SHP77 treated with DMSO at 0.1 percent for 48 hours (cell line): ENCODE data around the gene C20orf141.
"Not testable (repeated sequence)": the region's sequence is repeated elsewhere in the genome, so short reads cannot be mapped to it uniquely, and the experiment has no call there.

Experiments used
- DNase-seq: peaks from one replicate; lab custom pipeline; 2025; lab: John Stamatoyannopoulos, UW

C20orf141 gene, protein sequence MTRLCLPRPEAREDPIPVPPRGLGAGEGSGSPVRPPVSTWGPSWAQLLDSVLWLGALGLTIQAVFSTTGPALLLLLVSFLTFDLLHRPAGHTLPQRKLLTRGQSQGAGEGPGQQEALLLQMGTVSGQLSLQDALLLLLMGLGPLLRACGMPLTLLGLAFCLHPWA

DNA sequence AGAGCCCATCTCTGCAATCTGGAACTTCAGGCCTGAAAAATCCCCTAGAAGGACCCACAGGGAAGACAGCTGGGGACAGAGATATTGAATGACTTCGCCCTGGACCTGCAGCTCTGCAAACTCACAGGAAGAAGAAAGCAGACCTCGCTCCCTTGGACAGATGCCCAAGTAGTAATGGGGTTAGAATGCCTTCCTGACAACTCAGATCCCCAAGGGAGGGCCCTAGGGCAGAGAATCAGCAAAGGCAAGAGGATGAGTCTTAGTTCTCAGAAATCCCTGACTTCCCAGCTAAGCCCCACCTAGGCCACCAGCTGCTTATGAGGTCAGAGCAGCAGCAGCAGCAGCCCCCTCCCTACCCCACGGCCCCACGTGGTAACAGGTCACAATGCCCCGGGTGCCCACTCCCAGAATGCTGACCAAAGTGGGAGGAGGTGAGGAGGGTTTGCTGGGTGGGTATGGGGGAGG lies at the start of gene C20orf141:
TSS of gene C20orf141 (plus strand) at position 401 of the 465 bp plus-strand sequence. CDS start 198 bp downstream, outside the sequence.
- DNase-seq, result no peak

DNA sequence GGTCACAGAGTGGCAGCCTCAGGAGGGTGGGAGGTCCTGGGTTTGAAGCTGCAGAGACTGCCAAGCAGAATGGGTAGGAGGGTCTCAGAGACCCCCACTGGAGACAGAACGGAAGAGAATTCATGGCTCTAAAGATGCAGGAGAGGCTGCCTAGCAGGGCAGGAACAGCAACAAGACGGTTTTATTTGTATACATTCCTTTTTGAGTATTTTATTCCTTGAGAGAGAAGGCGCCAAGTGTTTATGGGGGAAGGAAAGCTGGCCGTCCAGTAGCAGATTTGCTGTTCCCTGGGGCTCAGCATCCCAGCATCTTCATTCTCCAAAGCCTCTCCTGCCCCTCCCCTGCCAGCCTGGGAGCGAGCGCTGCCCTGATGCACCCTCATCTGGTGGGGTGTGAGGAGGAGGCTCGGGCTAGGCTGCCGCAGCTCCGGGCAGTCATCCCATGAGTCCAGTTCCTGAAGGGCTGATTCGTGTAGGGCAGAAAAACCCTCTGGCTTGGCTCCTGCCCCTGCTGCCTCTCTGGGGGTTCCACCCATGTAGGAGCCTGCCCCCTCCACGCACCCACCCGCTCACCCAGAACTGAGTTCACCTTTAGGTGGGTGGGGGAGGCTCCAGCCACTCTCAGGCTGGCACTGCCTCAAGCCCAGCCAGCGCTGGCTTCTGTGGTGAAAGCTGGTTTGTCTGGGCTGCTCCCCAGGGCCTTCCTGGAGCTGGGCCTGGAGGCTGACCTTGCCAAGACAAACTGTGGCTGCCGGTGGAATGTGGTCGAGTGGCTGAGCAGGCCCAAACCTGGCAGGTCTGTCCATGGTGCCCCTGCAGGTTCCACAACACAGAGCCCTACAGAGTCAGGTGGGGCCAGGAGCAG lies 46.8 kb upstream of the C20orf141 start:
- no peak for DNase-seq

DNA sequence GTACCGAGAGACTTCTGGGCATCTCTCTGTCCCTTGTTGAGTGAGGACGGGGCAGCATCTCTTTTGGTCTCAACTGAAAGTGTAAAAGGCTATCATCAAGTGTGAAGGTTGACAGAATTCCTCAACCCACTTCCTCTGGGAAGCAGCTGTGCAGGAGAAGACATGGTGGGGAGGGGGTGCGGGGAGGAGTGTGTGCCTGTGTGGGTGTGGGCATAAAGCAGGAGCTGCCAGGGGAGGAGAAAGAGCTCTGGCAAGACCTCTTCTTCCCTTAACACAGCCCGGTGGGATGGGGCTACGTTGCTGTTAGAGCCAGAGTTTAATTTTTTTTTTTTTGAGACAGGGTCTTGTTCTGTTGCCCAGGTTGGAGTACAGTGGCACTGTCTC lies 46.2 kb upstream of the C20orf141 start:
- DNase-seq, result no peak

DNA sequence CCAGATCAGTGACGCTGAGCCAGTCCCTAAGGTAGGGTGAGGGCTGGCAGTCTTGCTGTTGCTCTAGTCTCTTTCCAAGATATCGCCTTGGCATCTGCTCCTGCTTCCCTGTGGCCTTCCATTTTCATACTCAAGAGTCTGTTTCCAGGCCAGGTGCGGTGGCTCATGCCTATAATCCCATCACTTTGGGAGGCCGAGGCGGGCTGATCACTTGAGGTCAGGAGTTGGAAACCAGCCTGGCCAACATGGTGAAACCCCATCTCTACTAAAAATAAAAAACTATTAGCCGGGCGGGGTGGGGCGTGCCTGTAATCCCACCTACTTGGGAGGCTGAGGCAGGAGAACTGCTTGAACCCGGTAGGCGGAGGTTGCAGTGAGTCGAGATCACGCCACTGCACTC lies 44.7 kb upstream of the C20orf141 start:
- not testable (repeated sequence) for DNase-seq

DNA sequence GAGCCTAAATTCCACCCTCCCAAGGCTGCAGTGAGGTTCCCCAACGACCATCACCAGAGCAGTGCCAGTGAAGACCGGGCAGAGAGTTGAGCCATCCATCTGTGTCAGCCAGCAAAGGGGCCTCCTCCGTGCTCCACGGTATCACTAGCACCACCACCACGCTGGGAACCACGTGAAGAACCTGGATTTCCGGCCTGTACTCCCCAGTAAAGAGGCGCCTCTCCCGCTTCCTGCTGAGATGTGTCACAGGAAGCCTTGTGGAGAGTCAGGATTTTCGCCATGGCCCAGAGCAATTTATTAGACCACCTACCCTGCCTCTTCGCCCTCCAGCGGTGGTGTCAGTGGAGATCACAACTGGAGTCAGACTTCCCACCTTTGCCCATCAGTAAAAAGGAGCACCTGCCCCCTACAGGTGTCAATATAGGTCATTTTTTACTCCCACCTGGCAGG lies 43.1 kb upstream of the C20orf141 start:
- DNase-seq, result no peak

DNA sequence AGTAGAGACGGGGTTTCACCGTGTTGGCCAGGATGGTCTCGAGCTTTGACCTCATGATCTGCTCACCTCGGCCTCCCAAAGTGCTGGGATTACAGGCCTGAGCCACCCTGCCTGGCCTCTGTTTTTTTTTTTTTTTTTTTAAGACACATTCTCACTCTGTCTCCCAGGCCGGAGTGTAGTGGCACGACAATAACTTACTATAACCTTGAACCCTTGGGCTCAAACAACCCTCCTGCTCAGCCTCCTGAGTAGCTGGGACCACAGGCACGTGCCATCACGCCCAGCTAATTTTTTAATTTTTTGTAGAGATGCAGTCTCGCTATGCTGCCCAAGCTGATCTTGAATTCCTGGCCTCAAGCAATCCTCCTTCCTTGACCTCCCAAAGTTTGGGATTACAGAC lies 41.0 kb upstream of the C20orf141 start:
- DNase-seq, result no peak

DNA sequence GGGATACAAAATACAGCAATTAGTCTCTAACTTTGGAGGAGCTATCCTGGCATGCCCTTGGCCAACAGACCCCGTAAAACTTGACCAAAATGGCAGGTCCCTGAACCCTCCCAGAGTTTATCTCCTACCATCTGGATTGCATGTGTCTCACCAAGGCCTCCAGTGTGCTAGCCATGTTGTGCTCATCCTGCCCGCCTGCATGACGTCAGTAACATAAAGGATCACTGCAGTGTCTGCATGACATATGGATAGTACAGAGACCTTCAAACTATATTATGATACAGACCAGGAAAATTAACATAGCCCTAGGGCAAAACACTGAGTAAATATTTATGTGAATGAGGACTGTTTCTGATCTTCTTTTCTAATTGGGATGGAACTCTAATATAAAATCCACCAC lies 39.6 kb upstream of the C20orf141 start:
- DNase-seq, result no peak

DNA sequence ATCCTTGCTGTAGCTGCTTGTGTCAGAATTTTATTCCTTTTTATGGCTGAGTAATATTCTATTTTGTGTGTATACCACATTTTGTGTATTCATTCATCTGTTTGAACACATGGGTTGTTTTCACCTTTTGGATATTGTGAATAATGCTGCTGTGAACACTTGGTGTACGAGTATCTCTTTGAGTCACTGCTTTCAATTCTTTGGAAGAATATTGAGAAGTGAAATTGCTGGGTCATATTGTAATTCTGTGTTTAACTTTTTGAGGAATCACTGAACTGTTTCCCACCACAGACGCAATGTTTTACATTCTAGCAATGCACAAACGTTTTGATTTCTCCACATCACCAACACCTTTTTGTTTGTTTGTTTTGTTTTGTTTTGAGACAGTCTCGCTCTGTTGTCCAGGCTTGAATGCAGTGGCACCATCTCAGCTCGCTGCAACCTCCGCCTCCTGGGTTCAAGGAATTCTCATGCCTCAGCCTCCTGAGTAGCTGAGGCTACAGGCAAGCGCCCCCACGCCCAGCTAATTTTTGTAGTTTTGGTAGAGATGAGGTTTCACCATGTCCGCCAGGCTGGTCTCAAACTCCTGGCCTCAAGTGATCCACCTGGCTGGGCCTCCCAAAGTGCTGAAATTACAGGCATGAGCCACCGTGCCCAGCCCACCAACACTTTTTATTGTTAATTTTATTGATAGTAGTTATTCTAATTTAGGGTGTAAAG lies 36.0 kb upstream of the C20orf141 start:
- no peak for DNase-seq

DNA sequence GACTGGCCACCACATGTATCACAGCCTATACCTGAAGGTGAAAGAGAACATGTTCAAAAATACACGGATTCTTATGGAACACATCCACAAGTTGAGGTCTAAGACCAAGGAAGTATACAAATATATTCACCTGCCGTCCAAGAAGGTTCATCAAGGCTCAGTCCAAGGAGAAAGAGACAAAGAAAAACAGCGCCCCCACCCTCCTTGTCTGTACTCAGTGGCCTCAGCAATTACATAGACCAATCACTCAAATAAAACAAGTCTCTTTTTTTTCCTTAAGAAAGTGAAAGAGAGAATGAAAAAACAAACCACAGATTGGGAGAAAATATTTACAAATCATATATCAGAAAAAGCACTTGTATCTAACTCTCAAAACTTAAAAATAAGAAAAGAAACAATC lies 33.8 kb upstream of the C20orf141 start:
- no peak for DNase-seq

DNA sequence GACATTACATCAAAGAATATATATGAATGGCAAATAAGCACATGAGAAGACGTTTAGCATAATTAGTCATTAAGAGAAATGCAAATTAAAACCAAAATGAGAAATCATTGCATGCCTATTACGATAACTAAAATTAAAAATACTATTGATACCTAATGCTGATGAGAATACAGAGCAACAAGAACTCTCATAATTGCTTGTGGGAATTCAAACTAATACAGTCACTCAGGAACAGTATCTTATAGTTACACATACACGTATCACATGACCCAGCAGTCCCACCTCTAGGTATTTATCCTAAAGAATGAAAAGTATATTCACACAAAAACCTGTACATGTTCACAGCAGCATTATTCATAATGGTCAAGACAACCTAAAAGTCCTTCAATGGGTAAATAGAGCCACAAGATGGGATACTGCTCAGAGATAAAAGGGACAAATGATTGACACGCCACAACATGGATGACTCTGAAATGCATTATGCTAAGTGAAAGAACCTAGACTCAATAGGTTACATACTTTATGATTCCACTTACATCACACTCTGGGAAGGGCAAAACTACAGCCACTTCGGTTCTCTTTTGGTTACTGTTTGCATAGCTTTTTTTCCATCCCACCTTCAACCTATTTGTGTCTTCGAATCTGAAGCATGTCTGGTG lies 30.8 kb upstream of the C20orf141 start:
- DNase-seq, result no peak

DNA sequence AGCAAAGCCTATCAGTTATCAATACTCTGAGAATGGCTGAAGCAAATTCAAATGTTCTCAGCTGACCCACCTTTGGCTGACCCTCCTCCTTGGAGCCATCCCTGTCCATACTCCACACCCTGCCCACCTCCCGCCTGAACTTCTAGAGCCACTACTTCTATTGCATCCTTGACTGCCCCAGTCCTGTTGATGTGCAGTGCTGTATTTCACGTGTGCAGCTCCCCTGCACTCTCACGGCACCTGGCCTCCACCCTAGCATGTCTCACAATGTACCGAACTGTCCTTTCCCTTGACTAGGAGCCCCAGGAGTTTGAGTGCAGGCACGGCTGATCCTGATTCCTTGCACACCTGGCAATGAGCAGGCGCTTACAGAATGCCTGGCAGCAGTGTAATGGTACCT lies 21.3 kb upstream of the C20orf141 start:
- no peak for DNase-seq

DNA sequence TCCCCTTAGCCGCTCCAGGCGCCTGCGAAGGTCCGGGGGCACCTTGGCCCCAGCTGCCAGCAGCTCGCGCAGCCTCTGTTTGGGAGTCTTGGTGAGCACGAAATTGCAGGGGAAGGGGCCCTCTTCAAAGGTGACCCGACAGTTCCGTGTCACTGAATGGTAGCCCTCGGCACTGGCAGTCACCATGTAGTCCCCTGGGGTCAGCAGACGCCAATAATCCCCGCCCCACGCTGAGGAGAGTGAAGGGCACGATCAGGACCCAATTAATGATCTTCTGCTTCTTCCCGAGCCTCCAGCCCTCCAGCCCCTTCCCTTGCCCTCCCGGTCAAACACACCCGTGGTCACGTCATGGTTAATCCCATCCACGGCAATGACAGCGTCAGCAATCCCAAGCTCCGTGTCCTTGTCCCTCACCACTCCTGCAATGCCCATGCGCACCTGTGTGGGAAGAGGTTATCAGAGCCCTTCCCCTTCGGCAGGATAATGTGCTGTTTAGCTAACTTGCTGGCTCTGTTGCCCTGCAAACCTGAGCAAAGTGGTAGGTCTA lies 20.5 kb upstream of the C20orf141 start:
- DNase-seq, result no peak

DNA sequence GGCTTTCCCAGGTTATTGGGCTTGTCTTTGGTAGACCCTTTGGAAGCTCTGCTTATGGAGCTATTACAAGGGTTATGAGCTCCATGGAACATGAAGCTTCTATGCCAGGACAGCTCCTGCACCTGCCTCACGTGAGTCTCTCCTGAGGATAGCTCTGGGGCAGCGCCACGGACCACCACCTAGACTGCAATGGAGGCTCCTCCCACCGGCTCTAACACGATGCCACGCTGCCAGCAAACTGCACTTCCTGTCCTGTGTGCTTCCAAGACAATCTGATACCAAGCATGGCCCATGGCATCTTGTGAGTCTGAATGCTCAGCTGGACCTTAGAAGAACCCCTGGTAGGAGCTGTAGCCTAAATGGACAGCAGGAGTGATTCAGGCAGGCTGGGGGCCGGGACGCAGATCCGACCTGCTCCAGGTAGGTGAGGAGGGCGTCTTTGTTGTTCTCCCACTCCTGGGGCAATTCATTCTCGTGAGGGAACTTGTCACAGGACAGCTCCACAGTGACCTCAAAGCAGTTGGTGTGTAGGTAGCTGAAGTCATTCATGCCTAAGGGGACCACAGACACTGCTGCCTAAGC lies 19.8 kb upstream of the C20orf141 start:
- DNase-seq, result no peak

DNA sequence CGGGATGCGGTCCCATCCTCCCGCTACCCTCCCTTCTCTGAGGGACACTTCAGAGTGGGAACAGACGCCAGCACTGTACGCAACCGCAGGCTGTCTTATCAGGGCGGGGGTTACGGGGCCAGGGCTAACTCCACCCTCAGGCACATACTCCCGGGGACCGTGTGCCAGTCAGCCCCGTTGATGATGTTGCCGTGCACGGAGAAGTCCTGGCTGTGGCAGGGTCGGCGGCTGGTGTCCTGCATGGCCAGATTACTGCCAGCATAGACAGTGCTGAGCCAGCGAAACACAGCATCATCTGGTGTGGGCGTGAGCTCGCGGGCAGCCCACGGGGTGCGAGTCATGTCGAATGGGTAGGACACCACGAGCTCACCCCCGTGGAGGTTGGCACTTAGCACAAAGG lies 19.3 kb upstream of the C20orf141 start:
- no peak for DNase-seq

DNA sequence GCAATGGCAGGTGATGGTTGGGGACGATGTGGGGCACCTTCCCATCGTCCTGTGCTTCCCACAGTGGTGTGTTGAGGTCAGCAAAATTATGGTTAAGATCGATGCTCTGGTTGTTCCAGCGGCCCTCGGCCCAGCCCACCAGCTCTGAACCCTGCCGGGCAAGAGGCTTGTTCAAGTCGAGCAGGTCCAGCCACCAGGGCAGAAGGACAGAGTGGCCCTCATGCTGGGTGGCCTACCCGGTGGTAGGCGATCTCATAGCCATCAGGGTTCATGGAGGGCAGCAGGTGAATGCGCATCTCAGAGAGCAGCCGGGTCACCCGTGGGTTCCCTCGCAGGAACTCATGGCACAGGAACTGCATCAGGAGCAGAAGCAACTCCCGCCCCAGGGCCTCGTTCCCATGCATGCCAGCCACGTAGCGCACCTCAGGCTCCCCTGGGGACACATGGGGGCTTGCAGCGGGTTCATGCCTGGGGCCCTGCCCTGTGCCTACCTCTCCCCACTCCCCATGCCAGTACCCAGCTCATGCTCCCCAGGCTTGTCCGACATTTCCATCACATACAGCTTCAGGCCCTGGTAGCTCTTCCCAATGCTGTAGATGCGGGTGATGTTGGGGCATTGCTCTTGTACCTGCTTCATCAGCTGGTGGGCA lies 18.7 kb upstream of the C20orf141 start:
- DNase-seq, result no peak

DNA sequence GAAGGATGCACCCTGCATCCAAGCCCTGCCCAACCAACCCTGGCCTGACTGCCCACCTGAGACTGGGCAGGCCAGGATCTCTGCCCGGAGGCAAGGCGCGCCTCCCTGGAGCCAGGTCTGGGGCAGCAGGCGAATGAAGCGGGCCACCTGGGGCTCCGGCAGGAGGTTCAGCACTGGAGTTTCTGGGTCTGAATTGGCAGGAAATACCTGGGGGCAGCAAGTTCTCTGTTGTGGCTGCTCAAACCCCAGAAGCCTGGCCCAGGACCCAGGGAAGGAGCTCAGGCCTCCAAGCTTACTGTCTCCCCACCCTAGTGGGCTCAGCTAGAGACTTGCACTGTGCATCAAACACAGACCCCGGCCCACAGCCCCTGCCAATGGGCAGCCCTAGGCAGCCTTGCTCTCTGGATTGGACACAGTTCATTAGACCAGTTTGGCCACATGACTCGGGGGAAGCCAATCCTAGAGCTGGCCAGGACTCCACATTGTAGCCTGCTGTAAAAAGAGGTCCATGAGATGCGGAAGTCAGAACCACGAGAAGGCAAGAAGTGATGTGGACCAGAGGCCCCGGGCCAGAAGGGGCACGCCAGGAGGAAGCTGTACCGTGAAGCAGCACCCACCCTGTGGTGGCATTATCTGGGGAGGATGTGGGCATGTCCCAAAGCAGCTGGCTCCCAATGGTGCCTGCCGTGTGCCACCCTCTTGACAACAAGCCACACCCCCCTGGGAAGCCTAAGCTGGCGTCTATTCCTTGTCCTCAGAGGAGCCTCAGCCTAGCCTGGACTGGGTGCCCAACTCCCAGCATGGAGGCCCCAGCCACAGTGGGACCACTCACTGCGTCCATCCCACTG lies 17.4 kb upstream of the C20orf141 start:
- DNase-seq, result no peak

DNA sequence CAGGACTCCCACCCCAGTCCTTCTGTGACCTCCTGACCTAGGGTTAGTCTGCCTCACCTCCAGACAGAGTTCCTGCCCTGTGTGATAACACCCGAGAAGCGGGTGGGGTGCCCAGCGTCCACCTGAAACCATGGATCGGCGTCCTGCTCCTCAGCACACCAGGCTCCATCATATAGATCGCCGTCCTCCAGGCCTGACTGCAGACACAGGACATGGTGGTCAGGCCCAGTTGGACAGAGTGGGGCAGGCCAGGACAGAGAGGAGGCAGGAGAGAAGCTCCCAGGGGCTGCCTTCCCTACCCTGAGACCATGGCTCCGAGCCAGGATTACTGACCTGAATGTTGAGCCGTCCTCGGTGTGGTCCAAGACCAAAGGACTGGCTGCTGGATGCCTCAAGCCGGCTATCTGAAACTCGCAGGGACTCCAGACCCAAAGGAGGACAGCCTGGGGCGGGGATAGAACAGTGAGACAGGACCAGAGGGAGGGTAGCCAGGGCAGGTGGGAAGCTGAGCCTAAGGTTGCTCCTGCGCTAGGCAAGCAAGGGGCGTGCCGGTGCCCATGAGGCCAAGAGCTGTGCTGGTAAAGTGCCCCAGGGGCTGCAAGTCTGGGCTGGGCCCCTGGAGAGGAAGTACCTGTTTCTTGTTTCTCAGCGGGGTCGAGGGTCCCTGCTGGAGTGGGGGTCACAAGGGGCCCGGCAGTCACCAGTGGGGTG lies 16.5 kb upstream of the C20orf141 start:
- DNase-seq, result no peak

DNA sequence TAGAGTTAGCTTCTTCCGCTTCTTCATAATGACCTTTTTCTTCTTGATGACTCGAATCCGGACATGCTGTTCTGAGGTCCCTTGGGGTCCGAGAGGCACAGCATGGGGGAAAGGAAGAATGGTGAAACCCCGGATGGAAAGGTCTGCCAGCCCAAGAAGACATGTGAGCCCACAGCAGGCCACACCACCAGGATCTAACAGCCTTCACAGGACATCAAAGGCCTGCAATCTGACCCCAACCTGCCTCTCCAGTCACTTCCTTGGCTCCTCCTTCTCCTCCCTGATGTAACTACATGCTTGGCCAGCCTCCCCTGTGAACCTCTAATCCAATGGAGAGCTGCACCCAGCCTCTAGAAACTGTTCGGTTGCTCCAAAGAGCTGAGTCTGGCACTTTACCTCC lies 16.0 kb upstream of the C20orf141 start:
- DNase-seq, result no peak

DNA sequence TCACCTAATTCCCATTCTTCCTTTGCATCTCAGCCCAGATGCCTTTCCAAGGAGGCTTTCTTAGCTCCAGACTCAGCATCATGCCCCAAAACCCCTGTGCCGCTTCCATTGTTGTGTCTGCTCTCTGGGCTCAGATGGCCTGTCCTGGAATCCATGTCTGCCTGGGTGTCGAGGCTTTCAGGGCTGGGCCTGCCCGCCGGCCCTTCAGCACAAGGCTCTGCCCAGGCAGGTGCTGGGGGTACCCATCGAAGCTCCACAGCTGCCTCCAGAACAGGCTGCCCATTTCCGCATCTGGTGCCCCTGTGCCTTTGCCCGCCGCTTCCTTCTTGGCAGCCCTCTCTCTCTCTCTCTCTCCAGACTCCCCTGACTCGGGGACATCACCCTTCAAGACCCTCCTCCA lies 15.5 kb upstream of the C20orf141 start:
- no peak for DNase-seq
